ENCODE results near the gene DGKG. TPM values are rescaled to one million over a fixed set of nuclear protein-coding genes. Genes with fewer than 3 reads are reported as not detected.

Gene DGKG
- total RNA-seq, 6 experiments from 2014 or later: 0.21 to 0.54 (median 0.38) TPM

DNA sequence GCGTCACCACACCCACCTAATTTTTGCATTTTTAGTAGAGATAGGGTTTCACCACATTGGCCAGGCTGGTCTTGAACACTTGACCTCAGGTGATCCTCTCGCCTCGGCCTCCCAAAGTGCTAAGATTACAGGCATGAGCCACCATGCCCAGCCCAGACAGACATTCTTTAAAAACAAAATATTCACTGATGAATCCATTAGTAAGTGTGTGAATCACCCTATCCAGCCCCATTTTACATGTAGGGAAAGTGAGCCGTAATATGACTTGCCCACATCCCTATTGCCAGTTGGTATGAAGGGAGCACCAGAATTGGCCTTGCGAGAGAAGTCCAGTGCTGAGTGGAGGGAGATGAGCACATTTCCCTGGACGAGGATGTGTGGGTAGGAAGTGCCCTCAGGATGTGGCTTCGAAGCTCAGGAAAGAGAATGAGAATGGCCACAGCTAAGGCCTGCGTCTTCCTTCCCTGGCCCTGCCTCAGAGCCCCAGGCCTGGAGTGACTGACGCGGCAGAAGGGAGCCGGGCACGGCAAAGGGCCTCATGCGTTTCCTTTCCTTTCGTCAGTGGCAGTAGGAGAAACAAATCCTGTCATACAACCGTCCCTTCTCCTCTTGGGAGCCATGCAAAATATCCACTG, 224.9 kb downstream of the DGKG start:
- no peak overlapping the region for H3K4me3 Mint-ChIP-seq
- TF ChIP-seq, protein P1, sequence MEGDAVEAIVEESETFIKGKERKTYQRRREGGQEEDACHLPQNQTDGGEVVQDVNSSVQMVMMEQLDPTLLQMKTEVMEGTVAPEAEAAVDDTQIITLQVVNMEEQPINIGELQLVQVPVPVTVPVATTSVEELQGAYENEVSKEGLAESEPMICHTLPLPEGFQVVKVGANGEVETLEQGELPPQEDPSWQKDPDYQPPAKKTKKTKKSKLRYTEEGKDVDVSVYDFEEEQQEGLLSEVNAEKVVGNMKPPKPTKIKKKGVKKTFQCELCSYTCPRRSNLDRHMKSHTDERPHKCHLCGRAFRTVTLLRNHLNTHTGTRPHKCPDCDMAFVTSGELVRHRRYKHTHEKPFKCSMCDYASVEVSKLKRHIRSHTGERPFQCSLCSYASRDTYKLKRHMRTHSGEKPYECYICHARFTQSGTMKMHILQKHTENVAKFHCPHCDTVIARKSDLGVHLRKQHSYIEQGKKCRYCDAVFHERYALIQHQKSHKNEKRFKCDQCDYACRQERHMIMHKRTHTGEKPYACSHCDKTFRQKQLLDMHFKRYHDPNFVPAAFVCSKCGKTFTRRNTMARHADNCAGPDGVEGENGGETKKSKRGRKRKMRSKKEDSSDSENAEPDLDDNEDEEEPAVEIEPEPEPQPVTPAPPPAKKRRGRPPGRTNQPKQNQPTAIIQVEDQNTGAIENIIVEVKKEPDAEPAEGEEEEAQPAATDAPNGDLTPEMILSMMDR (IDR thresholded peaks at IDR 0.05): no peak
- peaks cover 29% of the 10 kb centered on the region for H3K27me3 Mint-ChIP-seq (ENCODE audit: insufficient read depth)
- no peaks in the 10 kb centered on the region for H3K9me3 Mint-ChIP-seq
- H3K36me3 Mint-ChIP-seq (ENCODE audit: low read depth): no peaks in the 10 kb centered on the region
- no peaks in the 10 kb centered on the region for H3K4me1 Mint-ChIP-seq (ENCODE audit: low read depth)
- no peak for DNase-seq
- H3K27ac Mint-ChIP-seq: no peak overlapping the region

DNA sequence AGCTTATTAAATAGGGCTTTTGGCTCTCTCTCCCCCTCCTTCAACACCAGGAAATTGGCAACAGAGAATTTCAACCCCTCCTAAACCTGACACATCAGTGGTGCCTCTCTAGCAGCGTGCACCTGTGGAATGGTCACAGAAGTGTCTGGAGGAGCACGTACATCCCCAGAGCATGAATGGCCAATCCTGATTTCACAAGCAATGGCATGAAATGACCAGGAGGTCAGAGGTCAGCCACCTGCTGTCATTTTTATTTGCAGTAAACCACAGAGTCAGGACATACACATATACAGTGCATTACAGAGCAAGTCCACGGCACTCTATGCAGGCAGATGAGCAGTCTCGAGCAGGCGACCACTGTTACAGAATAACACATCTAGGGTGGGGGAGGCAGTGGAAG, 228.1 kb downstream of the DGKG start:
- TF ChIP-seq, protein P1 (IDR thresholded peaks at IDR 0.05): no peak
- H3K27me3 Mint-ChIP-seq (ENCODE audit: insufficient read depth): peaks cover 47% of the 10 kb centered on the region
- DNase-seq: no peak
- H3K4me1 Mint-ChIP-seq (ENCODE audit: low read depth): no peaks in the 10 kb centered on the region
- H3K27ac Mint-ChIP-seq: no peak overlapping the region
- no peak overlapping the region for H3K4me3 Mint-ChIP-seq
- H3K36me3 Mint-ChIP-seq (ENCODE audit: low read depth): no peaks in the 10 kb centered on the region
- H3K9me3 Mint-ChIP-seq: no peaks in the 10 kb centered on the region

DNA sequence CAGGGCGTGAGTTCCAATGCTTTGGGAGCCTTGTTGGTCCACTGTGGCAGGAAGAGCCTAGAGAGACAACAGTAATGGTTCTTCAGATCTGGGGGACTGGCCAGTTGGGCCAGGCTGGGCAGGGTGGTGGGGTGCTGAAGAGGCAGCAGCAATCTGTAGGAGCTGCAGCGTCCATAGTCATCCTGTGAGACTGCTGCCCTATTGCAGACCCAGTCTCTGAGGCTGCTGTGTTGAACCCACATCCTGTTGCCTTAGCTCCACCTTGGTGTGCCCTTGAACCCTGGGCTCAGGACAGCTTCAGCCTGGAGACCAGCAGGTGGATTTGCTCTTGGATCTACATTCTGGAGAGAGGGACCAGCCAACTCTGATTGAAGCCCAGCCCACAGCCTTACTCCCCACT, 229.5 kb downstream of the DGKG start:
- H3K4me3 Mint-ChIP-seq: no peak overlapping the region
- no peak overlapping the region for H3K27ac Mint-ChIP-seq
- H3K27me3 Mint-ChIP-seq (ENCODE audit: insufficient read depth): peaks cover 42% of the 10 kb centered on the region
- no peaks in the 10 kb centered on the region for H3K4me1 Mint-ChIP-seq (ENCODE audit: low read depth)
- H3K9me3 Mint-ChIP-seq: no peaks in the 10 kb centered on the region
- TF ChIP-seq, protein P1 (IDR thresholded peaks at IDR 0.05): no peak
- DNase-seq: no peak
- no peaks in the 10 kb centered on the region for H3K36me3 Mint-ChIP-seq (ENCODE audit: low read depth)

DNA sequence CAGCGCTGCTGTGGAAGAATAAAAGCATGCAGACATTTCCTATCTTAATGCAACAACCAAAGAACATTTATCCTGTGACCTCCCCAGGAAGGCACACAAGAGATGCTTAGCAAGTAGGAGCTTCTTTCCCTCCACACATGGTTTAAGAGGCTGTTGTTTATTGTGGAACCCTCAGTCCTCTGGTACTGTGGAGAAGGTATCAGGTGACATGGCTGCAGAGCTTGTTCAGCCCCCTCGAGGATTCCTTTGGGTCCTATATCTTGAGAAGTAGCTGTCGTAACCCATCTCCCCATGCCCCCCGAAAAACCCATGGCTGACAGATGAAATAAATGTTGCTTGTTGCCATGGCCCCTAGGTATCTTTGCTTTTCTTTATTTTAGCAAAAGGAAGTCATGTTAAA, 232.8 kb downstream of the DGKG start:
- H3K4me1 Mint-ChIP-seq (ENCODE audit: low read depth): no peaks in the 10 kb centered on the region
- H3K36me3 Mint-ChIP-seq (ENCODE audit: low read depth): no peaks in the 10 kb centered on the region
- DNase-seq: no peak
- H3K27ac Mint-ChIP-seq: no peak overlapping the region
- H3K9me3 Mint-ChIP-seq: no peaks in the 10 kb centered on the region; the same call in 1 of the 2 replicates
- H3K27me3 Mint-ChIP-seq (ENCODE audit: insufficient read depth): peaks cover 38% of the 10 kb centered on the region
- H3K4me3 Mint-ChIP-seq: no peak overlapping the region
- TF ChIP-seq, protein P1 (IDR thresholded peaks at IDR 0.05): no peak

DNA sequence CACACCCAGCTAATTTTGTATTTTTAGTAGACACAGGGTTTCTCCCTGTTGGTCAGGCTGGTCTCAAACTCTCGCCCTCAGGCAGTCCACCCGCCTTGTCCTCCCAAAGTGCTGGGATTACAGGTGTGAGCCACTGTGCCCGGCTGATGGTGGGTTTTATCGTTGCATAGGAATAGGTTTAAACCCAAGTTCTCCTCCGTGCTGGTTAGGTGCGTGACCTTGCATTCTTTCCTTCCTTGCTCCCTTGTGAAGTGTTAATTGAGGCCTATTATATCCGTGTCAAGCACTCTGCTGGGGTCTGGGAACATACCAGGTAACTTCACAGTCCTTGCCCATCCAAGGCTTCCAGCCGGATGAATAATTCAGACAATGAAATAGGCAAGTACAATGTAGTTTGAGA, 233.9 kb downstream of the DGKG start:
- TF ChIP-seq, protein P1 (IDR thresholded peaks at IDR 0.05): no peak
- no peak overlapping the region for H3K4me3 Mint-ChIP-seq
- H3K9me3 Mint-ChIP-seq: no peaks in the 10 kb centered on the region; the same call in 1 of the 2 replicates
- peaks cover 41% of the 10 kb centered on the region for H3K27me3 Mint-ChIP-seq (ENCODE audit: insufficient read depth)
- no peaks in the 10 kb centered on the region for H3K4me1 Mint-ChIP-seq (ENCODE audit: low read depth)
- no peak for DNase-seq
- H3K36me3 Mint-ChIP-seq (ENCODE audit: low read depth): no peaks in the 10 kb centered on the region
- H3K27ac Mint-ChIP-seq: no peak overlapping the region
